Small intestine (tissue), 7 donors: ENCODE measurements around the gene MESD. TPM values are rescaled to one million over a fixed set of nuclear protein-coding genes. Genes with fewer than 3 reads are reported as not detected.
A peak's percentile ranks its signal among the peaks of the same experiment; 100 is the strongest.

Experiments used
- DNase-seq, 2 donors: peaks; one replicate each; pipeline versions ENCODE4 v3.0.0 to v3.0.0-alpha.2; 2013
- FAIRE-seq: peaks from 2 replicates; lab custom pipeline; 2012; peaks lifted over from hg19 to GRCh38; lab: Jason Lieb, UNC
- H3K27ac ChIP-seq, 3 donors: one replicate each; pipeline ENCODE4 v1.5.1; 2013; ENCODE audit warnings: low read length in 2 of 3, mild to moderate bottlenecking in 2 of 3, control low read depth in 1 of 3, inconsistent platforms in 1 of 3, low read depth in 1 of 3, moderate library complexity in 1 of 3
- H3K27me3 ChIP-seq, 3 donors: one replicate each; pipeline ENCODE4 v1.6.1; 2013; ENCODE audit warnings: low read length in 3 of 3, inconsistent platforms in 1 of 3; ENCODE audit not compliant: control insufficient read depth in 3 of 3, insufficient read depth in 3 of 3
- H3K36me3 ChIP-seq, 3 donors: one replicate each; pipeline ENCODE4 v1.6.1; 2013; ENCODE audit warnings: low read length in 3 of 3, inconsistent platforms in 1 of 3, low read depth in 1 of 3, mild to moderate bottlenecking in 1 of 3, moderate library complexity in 1 of 3; ENCODE audit not compliant: control insufficient read depth in 3 of 3, insufficient read depth in 2 of 3
- H3K4me1 ChIP-seq, 3 donors: one replicate each; pipeline ENCODE4 v1.6.1; 2013; ENCODE audit warnings: low read length in 2 of 3, inconsistent platforms in 1 of 3, low read depth in 1 of 3, mild to moderate bottlenecking in 1 of 3, moderate library complexity in 1 of 3; ENCODE audit not compliant: control insufficient read depth in 3 of 3, insufficient read depth in 2 of 3
- H3K4me3 ChIP-seq, 3 donors: one replicate each; pipeline ENCODE4 v1.5.1; 2013; ENCODE audit warnings: low read length in 3 of 3, control low read depth in 1 of 3, inconsistent platforms in 1 of 3, low read depth in 1 of 3, mild to moderate bottlenecking in 1 of 3, moderate library complexity in 1 of 3
- H3K9me3 ChIP-seq, 2 donors: one replicate each; pipeline ENCODE4 v1.6.1; 2013; ENCODE audit warnings: low read depth in 1 of 2, low read length in 1 of 2; ENCODE audit not compliant: control insufficient read depth in 2 of 2, insufficient read depth in 1 of 2
- WGBS, 3 donors: extraction: QIAGEN DNeasy Blood & Tissue Kit; methylation state at CpG; one replicate each; pipeline ENCODE4 v1.1.7; 2013; 5-methylcytosine and 5-hydroxymethylcytosine counted together
- polyA plus RNA-seq, 4 donors: library from polyadenylated mRNA; stranded (reverse) in 3 of 4; unstranded in 1 of 4; fragments of 200-250 nt in 3 of 4; fragments of 120-200 nt in 1 of 4; gene quantifications; one replicate each; pipeline versions ENCODE4 v1.2.1 to v1.2.3, GENCODE V29; 2013
- donor health status: healthy with polysubstance abuse.
- donor health status: control.
- donor health status: control.
- donor health status: Bipolar disorder and iron deficiency.
- donor health status: healthy.

MESD gene
- polyA plus RNA-seq, 4 donors = 4.7 to 33.9 (median 13.6) TPM

DNA sequence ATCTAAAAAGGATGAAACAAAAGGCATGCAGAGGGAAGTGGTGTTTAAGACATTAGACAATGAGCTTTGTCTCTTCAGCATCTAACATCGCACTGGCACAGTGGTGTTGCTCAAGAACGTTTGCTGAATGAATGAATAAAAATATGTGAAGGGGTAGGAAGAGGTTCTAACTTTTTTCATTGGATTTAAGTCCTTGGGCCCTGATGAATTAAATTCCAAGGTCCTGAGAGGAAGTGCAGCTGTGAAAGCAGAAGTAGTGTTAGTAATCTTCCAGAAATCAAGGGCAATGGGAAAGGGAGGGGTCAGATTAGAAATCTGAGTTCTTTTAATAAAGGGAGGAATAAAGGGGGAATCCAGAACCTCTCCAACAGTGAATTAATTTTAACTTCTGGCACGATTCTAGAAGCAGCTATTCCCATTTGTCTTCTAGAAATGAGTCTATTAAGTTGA is 40.7 kb upstream of the MESD start:
- FAIRE-seq = no peak
- H3K4me1 ChIP-seq = no peaks in the 10 kb centered on the region
- DNase-seq = no peak
- WGBS, 3 donors = 62 to 83% (median 67%) methylated on average over 3 of the region's 3 CpGs
- H3K27me3 ChIP-seq = no peaks in the 10 kb centered on the region
- H3K9me3 ChIP-seq = no peaks in the 10 kb centered on the region
- no peak overlapping the region for H3K27ac ChIP-seq
- no peaks in the 10 kb centered on the region for H3K36me3 ChIP-seq
- no peak overlapping the region for H3K4me3 ChIP-seq

DNA sequence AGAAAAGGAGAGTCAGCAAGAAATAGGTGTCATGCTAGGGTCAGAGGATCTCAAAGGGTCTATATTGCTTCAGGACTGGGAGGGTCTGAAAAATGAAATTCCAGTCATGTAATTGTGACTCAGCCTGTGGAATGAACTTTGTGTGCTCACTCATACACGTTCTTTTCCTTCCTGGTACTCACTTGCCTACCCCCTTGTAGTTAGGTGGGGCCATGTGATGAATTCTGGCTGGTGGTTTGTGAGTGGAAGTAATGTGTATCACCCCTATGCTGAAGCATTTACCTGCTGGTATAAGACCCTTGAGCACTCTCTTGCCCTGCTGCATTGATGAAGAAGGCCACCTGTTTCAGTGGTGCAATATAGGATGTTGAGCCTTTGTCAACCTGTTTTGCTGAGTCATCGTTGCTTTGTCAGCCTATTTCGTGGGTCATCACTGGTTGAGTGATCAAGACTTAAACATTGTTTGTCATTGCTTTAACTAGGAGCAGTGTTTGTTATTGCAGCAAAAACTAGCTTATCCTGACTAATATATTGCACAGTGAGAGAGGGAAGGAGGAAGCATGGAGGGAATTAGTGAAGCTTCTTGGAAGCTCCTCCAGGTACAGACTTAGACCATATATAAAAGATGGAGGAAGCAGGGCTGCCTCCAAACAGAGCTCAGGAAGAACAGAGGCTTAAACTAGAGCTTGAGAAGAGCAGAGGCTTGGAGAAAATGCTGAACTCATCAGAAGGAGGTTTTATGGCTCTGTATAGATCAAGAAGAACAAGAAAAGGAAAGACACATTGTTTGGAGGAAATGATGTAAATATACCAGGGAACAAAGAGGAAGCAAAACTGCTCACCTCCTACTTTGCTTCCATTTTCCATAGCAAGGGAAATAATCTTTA is 40.0 kb upstream of the MESD start:
- 62 to 68% (median 67%) methylated on average over 3 of the region's 3 CpGs for WGBS, 3 donors
- DNase-seq (no peak), FAIRE-seq (no peak)
- Histone ChIP-seq H3K4me1 (no peaks in the 10 kb centered on the region), H3K9me3 (no peaks in the 10 kb centered on the region), H3K36me3 (no peaks in the 10 kb centered on the region), H3K27me3 (no peaks in the 10 kb centered on the region), H3K4me3 (no peak overlapping the region), H3K27ac (no peak overlapping the region)

DNA sequence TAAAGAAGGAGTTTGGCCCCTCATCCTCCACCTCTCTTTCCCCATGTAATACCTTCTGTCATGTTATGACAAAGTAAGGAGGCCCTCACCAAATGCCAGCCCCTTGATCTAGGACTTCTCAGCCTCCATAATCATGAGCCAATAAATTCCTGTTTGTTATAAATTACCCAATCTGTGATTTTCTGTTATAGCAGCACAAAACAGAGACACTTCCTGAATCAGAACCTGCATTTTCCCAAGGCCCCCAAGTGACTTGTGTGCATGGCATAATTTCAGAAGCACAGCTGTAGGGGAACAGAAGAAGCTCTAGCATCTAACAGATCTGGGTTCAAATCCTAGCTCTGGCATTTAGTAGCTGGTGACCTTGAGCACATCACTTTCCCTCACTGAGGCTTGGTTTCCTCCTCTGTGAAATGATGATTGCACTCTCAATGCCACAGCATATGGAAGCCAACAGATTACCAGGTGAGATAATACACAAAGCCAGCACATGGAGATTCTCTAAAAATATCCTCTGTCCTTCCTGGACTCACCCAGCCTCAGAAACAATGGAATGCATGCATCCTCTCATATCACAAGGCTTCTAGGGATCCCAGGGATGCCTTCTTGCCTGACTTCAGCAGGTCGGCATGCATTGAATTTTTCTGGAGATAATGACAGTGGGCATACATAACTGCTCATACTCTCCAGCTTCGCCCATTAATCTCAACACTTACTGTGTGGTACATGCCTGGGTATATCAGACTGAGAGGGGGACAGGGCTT is 37.4 kb upstream of the MESD start:
- Histone ChIP-seq H3K9me3 (no peaks in the 10 kb centered on the region), H3K4me1 (no peaks in the 10 kb centered on the region), H3K36me3 (no peaks in the 10 kb centered on the region), H3K4me3 (no peak overlapping the region), H3K27me3 (no peaks in the 10 kb centered on the region), H3K27ac (no peak overlapping the region)
- no peak for DNase-seq
- WGBS, 3 donors = 96 to 97% (median 96%) methylated on average over 2 of the region's 2 CpGs
- FAIRE-seq = no peak

DNA sequence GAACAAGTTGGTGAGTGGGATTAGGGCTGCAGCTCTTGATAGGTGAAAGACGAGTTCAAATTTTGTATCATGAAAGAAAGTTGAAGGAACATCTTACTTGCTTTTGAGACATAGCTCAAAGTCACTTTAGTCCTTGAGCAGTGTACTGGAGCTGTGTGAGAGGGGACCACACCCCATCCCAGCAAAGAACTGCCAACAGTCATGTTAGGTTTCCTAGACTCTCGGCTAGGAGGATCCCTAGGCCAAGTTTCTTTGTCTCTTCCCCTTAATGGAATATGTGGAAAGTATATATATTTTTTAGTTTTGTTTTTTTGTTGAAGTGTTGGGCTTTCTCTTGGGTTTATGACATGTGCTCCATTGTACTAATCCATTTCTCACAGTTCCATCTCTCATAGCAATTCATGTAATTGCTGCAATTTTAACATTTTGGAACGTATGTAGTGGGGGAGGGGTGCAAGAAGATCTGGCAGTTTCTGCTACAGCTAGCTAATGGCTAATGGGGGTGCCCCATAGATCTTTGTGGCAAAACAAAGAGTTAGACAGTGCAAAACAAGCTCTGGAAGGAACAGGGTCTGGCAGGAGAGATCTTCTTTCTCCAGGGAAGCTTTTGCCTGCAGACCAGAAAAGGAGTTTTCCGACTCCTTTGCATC is 36.2 kb upstream of the MESD start:
- DNase-seq = no peak
- H3K4me3 ChIP-seq = no peak overlapping the region
- WGBS, 3 donors = 85 to 93% (median 91%) methylated on average over 4 of the region's 4 CpGs
- H3K4me1 ChIP-seq = no peaks in the 10 kb centered on the region
- no peak overlapping the region for H3K27ac ChIP-seq
- FAIRE-seq = no peak
- H3K27me3 ChIP-seq = no peaks in the 10 kb centered on the region
- no peaks in the 10 kb centered on the region for H3K9me3 ChIP-seq
- H3K36me3 ChIP-seq = no peaks in the 10 kb centered on the region

DNA sequence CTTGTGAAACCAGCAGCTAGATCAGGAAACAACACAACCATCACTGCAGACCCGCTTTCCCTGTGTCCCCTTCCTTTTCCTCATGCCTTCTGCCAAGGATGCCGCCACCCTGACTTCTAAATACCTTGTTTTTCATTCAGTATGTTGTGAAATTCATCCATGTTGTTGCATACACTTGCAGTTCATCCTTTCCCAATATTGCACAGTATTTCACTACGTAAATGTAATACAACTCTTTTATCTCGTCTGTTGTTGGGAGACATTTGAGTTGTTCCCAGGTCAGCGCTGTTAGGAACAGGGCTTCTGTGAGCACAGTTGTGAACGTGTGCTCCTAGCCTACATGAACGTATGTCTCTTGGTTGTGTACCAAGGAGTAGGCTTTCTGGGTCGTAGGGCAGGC is 35.3 kb upstream of the MESD start:
- H3K36me3 ChIP-seq = no peaks in the 10 kb centered on the region
- WGBS, 3 donors = 93 to 98% (median 95%) methylated on average over 8 of the region's 8 CpGs
- no peaks in the 10 kb centered on the region for H3K27me3 ChIP-seq
- FAIRE-seq = no peak
- H3K4me3 ChIP-seq = no peak overlapping the region
- no peak for DNase-seq
- H3K4me1 ChIP-seq = no peaks in the 10 kb centered on the region
- no peak overlapping the region for H3K27ac ChIP-seq
- no peaks in the 10 kb centered on the region for H3K9me3 ChIP-seq

DNA sequence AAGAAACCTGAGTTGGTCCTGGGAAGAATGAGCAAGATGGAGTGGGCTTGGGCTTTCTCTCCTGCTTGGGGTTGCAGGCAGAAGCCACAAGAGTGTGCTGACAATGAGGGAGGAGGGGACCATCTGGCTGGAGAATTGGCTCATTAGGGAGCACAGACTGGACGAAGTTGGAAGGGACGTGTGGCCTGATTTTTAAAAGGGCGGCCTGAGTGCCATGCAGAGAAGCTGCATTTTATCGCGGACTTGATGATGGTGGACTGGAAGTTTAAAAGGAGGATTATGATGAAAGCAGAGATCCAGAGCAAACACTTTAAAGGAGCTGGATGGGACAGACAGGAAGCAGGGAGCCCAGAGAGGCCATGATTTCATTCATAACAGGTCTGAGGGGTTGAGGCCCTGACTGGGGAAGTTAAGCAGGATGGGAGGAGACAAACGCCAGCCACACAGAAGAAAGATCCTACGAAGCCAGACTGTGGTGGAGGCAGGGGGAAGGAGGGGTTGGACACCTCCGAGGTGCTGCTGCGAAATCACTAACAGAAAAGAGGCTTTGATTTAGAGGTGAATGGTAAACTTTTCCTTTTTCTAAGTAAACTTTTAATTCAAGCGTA is 34.8 kb upstream of the MESD start:
- Histone ChIP-seq H3K4me3 (no peak overlapping the region), H3K27ac (peak overlapping the region in 1 of 3 donors; percentile 69), H3K4me1 (no peaks in the 10 kb centered on the region), H3K36me3 (no peaks in the 10 kb centered on the region), H3K9me3 (no peaks in the 10 kb centered on the region), H3K27me3 (no peaks in the 10 kb centered on the region)
- DNase-seq = no peak
- WGBS, 3 donors = 82 to 90% (median 89%) methylated on average over 10 of the region's 10 CpGs
- no peak for FAIRE-seq

DNA sequence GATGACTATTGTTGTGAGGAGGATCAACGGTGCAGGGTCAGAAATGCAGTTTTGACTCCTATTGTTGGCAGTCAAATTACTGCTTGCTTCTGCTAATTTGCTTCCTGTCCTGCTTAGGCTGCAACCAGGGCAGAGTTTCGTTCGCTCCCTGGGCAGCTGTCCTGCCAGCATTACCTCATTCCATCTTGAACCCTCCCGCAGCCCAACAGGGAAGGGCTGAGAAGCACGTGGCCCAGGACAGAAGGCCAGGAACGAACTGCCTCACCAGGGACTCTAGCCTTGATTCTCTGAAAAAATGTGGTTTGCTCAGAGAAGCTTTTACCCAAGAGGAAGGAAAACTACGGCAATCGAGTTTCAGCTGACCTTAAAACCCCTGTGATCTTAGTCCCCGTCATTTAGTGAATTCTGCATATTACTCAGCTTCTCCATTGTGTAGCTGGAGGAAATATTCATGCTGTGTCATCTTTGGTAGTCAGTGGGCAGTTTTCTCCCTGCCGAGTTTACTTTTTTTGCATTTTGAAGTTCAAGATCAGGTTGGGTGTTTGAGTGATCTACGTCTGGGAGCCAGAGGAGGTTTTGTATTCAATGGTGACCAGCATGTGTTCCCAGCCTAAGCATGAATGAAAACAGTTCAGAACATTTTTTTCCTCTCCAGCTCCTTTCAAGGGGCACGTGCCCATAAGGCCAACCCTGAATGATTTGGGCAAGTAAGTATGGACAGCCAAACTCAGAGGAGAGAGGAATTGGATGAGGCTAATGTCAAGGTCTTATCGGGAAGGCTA is 34.1 kb upstream of the MESD start:
- no peaks in the 10 kb centered on the region for H3K9me3 ChIP-seq
- H3K4me3 ChIP-seq = no peak overlapping the region
- no peaks in the 10 kb centered on the region for H3K36me3 ChIP-seq
- 56 to 80% (median 63%) methylated on average over 13 of the region's 13 CpGs for WGBS, 3 donors
- no peaks in the 10 kb centered on the region for H3K4me1 ChIP-seq
- H3K27ac ChIP-seq = peak overlapping the region in 1 of 3 donors; percentile 69
- no peaks in the 10 kb centered on the region for H3K27me3 ChIP-seq
- FAIRE-seq (no peak), DNase-seq (peak in 1 of 2 donors; percentile 8)
